GM19328 (cell line): ENCODE data around the gene MT2A.

Source experiments
- ATAC-seq: cut with Tn5 transposase; IDR thresholded peaks from one replicate; pipeline ENCODE4 v1.9.1; 2021; ENCODE audit warnings: mild to moderate bottlenecking, moderate library complexity; ENCODE audit not compliant: unreplicated experiment

Gene MT2A

GRCh38 chr16:56594292-56594619 is 14.1 kb upstream of the MT2A start:
- no peak for ATAC-seq

GRCh38 chr16:56600398-56600999 is 7.9 kb upstream of the MT2A start:
- ATAC-seq, result no peak

GRCh38 chr16:56601325-56601724 is 7.1 kb upstream of the MT2A start:
- ATAC-seq, result no peak

GRCh38 chr16:56603589-56603988 is 4.8 kb upstream of the MT2A start:
- no peak for ATAC-seq

GRCh38 chr16:56604966-56605365 is 3.4 kb upstream of the MT2A start:
- ATAC-seq, result no peak

GRCh38 chr16:56605475-56605874 is 2.9 kb upstream of the MT2A start:
- no peak for ATAC-seq

- no peak for ATAC-seq
These were observed 2.3 kb upstream of the MT2A start for GRCh38 chr16:56606071-56606475.

- ATAC-seq, result no peak
These were observed 1.8 kb upstream of the MT2A start for GRCh38 chr16:56606476-56607108.

- ATAC-seq, result no peak
These were observed 1.2 kb upstream of the MT2A start for GRCh38 chr16:56607109-56607618.

GRCh38 chr16:56607675-56608042 is 725 bp upstream of the MT2A start:
- no peak for ATAC-seq

GRCh38 chr16:56608876-56609462 is 585 bp downstream of the MT2A start:
- ATAC-seq, result no peak

GRCh38 chr16:56609463-56609921 is 1.1 kb downstream of the MT2A start:
- peak; percentile 34 for ATAC-seq

GRCh38 chr16:56610017-56610608 is 1.7 kb downstream of the MT2A start:
- no peak for ATAC-seq

- no peak for ATAC-seq
These were observed 2.3 kb downstream of the MT2A start for GRCh38 chr16:56610609-56611111.

GRCh38 chr16:56611281-56611833 is 3.0 kb downstream of the MT2A start:
- ATAC-seq, result no peak

GRCh38 chr16:56613706-56614105 is 5.3 kb downstream of the MT2A start:
- no peak for ATAC-seq

- no peak for ATAC-seq
These were observed 6.2 kb downstream of the MT2A start for GRCh38 chr16:56614549-56614991.

GRCh38 chr16:56615353-56615752 is 7.0 kb downstream of the MT2A start:
- no peak for ATAC-seq

GRCh38 chr16:56616608-56617211 is 8.3 kb downstream of the MT2A start:
- ATAC-seq, result no peak

- ATAC-seq, result no peak
These were observed 9.1 kb downstream of the MT2A start for GRCh38 chr16:56617212-56618085.
